GM18520 (cell line): ENCODE data around the gene SPEN.
"Not testable (repeated sequence)": the region's sequence is repeated elsewhere in the genome, so short reads cannot be mapped to it uniquely, and the experiment has no call there.

ENCODE experiments used
- ATAC-seq: cut with Tn5 transposase; IDR thresholded peaks from one replicate; pipeline ENCODE4 v1.9.1; 2021; ENCODE audit not compliant: unreplicated experiment

The SPEN gene

GRCh38 chr1:15896841-15897610 lies 49.5 kb downstream of the SPEN start:
- not testable (repeated sequence) for ATAC-seq

- no peak for ATAC-seq
Observed at GRCh38 chr1:15899266-15899665, 51.8 kb downstream of the SPEN start.

- ATAC-seq = no peak
Observed at GRCh38 chr1:15900662-15901279, 53.3 kb downstream of the SPEN start.

- no peak for ATAC-seq
Observed at GRCh38 chr1:15902882-15903281, 55.4 kb downstream of the SPEN start.

GRCh38 chr1:15908597-15908996 lies 61.1 kb downstream of the SPEN start:
- ATAC-seq = no peak

GRCh38 chr1:15911141-15911540 lies 63.6 kb downstream of the SPEN start:
- ATAC-seq = no peak

GRCh38 chr1:15911927-15912326 lies 64.4 kb downstream of the SPEN start:
- no peak for ATAC-seq

- ATAC-seq = not testable (repeated sequence)
Observed at GRCh38 chr1:15913607-15914006, 66.1 kb downstream of the SPEN start.

GRCh38 chr1:15915991-15916390 lies 68.5 kb downstream of the SPEN start:
- no peak for ATAC-seq

GRCh38 chr1:15916417-15916816 lies 68.9 kb downstream of the SPEN start:
- no peak for ATAC-seq

GRCh38 chr1:15916916-15917315 lies 69.4 kb downstream of the SPEN start:
- ATAC-seq = no peak

- peak; percentile 65 for ATAC-seq
Observed at GRCh38 chr1:15918962-15919715, 71.6 kb downstream of the SPEN start.

GRCh38 chr1:15923241-15923640 lies 75.7 kb downstream of the SPEN start:
- ATAC-seq = no peak

- ATAC-seq = not testable (repeated sequence)
Observed at GRCh38 chr1:15926448-15926847, 78.9 kb downstream of the SPEN start.

- ATAC-seq = no peak
Observed at GRCh38 chr1:15928971-15929965, 81.8 kb downstream of the SPEN start.

GRCh38 chr1:15931401-15931800 lies 83.9 kb downstream of the SPEN start:
- ATAC-seq = no peak

- no peak for ATAC-seq
Observed at GRCh38 chr1:15931884-15932283, 84.4 kb downstream of the SPEN start.

GRCh38 chr1:15932612-15933011 lies 85.1 kb downstream of the SPEN start:
- no peak for ATAC-seq

GRCh38 chr1:15933684-15934083 lies 86.2 kb downstream of the SPEN start:
- ATAC-seq = no peak

- no peak for ATAC-seq
Observed at GRCh38 chr1:15934211-15935055, 86.9 kb downstream of the SPEN start.
